ENCODE measurements around the gene MCF2L. TPM values are rescaled to one million over a fixed set of nuclear protein-coding genes. Genes with fewer than 3 reads are reported as not detected.

Gene MCF2L
- polyA plus RNA-seq, 1 donor: 29.2 TPM

DNA sequence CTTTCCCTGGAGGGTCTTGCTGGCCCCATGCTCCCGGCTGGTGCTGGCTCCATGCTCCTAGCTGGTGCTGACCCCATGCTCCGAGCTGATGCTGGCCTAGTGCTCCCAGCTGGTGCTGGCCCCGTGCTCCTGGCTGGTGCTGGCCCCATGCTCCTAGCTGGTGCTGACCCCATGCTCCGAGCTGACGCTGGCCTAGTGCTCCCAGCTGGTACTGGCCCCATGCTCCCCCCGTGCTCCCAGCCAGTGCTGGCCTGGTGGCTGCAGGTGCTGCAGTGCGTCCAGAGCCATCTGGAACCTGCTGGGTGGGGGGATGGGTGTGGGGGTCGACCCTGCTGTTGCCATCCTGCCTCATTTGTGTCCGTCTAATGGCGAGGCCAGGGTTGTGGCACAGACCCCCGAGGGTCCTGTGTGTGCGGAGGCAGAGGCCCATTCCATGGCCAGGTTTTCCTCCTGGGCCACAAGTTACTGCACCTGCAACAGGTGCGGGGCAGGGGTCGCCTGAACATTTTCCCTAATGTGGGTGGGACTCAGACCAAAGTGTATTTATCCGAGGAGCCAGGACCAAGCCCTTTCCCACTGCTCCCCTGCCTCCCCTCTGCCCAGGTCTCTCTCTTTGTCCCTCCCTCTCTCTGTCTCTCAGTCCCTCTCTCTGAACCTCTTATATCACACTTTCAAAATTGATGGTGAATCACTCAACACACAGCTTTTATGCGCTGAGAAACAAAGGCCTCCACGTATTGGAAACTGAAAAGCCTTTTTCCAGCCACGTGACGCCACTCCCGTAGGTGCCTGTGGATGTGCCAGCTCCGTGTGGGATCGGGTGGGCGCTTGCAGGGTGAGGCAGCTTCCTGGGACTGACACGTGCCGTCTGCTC is 45.1 kb downstream of the MCF2L start:
- no peak for DNase-seq

DNA sequence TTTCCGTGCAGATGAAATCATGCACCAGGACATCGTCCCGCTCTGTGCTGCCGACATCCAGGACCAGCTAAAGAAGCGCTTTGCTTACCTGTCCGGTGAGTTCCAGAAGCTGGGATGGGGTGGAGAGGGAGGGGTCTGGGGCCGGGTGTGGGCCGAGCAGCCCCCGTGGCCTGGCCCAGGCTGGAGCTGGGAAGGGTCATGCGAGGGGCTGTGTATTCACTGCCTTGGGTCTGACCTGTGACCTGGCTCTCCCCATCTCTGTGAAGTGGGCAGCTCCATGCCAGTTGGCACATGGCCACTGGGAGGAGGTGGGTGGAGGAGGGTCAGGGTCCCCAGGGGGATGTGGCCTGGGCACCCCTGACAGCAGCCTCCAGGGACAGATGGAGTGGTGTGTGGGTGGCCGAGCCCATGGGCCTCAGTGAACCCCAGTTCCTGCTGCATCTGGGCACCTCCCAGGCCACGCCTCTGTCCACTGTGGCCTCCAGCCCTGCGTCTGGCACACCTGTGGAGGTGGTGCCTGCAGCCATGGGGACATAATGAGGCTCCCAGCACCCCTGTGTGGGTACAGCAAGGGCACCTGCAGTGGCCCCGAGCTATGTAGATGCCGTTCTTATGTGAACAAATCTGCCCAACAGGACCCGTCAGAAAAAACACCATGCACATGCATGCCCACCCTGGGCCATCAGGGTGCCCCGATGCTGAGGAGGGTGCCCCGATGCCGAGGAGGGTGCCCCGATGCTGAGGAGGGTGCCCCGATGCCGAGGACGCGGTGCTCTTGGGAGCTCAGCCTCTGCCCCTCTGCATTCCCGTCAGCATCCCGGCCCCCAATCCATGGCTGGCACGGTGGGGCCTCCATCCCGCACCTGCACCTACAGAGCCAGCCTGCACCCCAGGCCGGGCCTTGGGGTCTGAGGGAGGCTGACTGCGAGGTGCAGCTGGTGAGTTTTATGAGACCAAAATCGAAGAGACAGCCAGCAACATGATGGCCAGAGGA is 46.0 kb downstream of the MCF2L start:
- DNase-seq: no peak

DNA sequence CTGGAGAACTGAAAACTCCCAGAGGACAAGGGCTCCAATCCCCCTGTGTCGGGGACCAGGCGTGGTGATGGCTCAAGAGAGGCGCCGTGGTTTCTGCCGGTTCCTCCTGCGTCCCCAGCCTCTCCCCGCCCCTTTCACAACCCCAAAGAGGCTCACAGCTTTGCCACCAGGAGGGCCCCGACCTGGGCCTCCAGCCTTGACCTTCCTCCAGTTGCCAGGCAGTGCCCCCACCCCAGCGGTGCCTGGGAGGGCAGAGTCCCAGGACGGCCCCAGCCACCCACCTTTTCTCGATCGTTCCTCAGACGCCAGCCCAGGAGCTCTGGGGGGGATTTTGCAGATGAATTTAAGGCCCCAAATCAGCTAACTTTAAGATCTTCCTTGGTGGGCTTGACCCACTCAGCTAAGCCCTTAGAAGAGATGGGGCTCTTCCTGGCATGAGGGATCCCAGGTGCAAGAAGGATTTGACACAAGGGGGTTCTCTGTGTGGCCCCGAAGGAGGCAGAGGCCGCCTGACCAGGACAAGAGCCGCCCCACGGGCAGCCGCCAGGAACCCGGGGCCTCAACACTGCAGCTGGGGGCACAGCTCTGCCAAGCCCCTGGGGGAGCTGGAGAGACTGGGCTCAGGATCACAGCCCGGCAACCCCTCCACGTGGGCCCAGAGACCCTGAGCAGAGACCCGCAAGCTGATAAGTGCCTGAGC is 47.0 kb downstream of the MCF2L start:
- DNase-seq: no peak

DNA sequence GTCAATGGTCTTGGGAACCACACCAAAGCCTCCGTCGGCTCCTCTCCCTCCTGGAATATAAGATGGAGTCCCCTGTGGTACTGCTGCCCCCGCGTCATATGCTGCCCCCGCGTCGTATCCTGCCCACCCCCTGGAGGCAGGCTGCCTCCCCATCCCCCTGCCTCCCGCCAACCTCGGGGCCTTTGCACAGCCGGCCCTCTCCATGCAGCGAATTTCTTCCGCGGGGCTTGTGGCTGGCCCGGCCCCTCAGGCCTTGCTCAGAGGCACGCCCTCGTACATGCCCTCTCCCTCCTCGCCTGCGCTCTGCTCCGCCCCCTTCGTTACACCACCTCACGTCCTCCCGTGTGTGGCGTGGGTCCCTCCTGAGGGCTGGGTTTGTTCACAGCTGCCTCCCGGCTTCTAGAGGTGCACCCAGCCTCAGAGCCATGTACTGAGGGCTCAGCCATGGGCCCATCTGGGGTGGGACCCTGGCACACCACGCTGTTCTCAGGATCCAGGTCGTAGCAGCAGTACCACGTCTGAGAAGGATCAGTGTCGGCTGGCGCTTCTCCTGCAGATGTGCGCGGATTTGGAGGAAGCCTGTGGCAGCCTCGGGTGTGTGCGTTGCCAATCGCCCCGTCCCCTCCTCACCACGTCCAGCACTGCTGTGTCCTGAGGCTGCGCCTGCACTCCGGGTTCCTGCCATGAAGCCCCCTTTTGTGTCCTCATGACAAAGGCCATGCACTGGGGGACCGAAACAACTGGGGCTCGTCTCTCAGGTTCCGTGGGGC is 47.7 kb downstream of the MCF2L start:
- DNase-seq: no peak

DNA sequence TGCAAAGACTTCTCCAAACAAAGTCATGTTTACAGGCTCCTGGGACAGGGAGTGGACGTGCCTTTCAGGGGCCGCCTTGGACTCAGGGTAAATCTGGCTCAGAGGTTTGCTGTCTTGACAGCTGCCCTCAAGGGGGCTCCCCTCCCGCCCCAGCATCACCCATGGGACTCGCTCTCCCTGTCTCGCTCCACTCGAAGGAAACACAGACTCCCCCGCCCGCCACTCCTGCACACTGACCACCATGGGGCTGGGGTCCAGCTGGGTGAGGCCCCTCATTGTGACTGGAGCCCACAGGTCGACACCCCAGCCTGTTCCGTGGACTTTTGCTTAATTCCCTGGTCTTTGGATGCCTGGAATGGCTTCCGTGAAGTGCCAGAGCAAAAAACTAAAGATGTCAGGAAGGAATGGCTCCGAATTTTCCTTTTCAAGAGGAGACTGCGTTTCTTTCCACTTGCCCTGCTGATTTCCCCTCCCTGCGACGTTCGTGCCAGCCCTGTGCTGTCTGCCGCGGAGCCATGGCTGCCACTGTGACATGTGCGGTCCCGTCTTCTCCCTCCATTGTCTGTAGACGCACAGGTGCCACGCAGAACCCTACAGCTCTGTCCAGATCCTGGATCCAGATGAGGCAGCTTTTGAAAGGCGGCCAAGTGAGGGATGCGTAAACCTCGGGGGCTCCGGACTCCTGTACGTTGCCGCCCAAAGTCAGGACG is 48.6 kb downstream of the MCF2L start:
- no peak for DNase-seq

DNA sequence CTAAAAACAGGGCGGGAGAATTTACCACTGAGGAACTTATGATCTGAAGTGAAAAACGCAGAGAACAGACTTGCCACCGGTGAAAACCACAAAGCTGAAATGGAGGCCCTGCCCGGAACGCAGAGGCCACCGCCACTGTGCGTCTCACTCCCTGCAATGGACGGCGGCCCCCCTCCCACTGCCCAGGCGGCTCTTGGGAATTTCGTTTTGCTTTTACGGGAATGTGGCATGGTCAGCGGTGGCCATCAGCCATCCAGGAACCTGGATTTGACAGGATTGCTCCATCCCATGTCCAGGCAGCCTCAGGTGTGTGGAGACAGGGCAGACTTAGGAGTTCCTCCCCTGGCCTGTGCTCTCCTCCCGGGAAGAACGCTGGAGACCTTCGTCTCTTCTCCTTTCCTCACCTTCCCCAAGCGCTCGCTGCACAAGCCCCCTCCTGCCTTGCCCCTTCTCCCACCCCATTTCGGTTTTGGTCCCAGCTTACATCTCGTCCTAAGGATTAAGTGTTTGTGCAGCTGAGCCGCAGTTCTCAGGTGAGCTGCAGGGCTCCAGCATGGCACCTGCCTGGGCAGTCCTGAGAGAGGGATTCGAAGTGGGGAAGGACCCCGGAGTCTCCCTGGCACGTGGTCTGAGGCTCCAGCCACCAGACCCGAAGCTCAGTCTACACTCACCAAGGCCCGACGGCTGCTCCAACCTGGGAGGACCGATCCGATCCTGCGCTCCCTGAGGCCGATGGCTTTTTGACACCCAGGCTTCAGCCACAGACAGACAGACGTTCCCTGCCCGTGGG is 49.9 kb downstream of the MCF2L start:
- DNase-seq: no peak

DNA sequence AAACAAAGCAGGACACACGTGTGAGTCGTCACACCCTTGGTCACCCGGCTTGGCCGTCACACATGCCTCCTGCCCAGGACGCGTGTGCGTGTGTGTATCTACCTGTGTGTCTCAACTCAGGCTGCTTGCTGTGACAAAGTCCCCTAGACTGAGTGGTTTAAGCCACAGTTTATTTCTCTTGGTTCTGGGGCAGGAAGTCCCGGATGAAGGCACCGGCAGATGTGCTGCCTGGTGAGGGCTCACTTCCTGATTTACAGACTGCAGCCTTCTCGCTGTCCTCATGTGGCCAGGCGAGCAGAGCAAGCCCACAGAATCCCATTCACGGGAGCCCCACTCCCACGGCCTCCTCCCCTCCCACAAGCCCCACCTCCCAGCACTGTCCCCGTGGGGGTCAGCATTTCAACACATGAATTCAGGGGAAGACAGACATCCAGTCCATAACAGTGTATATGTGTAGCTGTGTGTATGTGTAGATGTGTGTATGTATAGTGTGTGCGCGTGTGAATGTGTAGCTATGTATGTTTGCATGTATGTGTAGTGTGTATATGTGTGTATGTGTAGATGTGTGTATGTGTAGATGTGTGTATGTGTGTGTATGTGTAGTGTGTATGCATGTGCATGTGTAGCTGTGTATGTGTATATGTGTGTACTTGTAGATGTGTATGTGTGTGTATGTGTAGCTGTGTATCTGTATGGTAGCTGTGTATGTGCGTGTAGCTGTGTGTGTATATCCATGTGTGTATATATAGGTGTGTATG is 51.5 kb downstream of the MCF2L start:
- DNase-seq: no peak

DNA sequence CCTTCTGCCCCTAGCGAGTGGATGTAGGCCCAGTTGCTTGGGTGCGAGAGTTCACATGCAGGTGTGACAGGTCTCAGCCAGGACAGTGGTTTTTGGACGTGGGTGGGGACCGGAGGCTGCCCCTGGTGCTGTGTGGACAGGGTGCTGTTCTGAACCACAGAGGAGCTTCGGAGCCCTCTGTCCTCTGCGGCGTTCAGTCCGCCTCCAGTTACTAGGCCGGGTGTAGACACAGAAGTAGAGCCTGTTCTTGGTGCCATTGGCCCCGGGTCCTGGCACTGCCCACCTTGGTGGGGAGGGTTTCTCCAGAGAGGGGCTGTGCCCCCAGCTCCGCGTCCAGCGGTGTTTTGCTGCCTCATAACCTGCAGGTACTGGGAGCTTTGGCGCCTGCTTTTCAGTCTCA is 52.4 kb downstream of the MCF2L start:
- DNase-seq: no peak

DNA sequence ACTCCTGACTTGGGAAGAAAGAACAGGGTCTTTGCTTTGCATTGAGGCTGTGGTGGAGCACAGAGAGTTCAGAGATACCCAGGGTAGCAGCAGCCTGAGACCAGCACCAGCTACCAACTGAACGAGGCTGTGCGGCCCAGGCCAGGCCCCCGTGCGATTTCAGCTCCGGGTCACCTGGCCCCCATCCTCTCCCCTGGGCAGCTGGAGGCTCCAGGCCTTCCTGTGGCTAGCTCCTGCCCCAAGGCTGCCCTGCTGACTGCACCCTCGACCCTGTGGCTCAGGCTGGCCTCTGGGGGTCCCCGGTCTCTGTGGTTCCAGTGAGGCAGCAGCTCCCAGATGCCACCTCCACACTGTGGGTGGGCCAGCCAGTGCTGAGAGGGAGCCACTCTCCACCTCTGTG is 52.8 kb downstream of the MCF2L start:
- no peak for DNase-seq

DNA sequence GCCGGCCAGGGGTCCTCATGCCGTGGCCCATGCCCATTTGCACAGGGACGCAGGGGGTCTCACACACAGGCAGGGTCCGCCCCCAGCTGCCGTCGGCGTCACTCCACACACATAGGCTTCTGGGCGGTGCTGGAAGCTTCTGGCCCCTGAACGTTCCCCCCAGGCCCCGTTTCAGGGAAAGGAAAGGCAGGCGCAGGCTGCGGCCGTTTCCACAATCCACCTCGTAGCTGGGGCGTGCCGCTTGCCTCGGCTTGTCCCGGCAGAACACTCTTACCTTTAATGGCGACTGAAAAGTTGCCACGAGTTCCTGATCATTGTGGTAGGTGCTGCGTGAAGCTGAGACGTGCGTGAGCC is 53.4 kb downstream of the MCF2L start:
- no peak for DNase-seq

DNA sequence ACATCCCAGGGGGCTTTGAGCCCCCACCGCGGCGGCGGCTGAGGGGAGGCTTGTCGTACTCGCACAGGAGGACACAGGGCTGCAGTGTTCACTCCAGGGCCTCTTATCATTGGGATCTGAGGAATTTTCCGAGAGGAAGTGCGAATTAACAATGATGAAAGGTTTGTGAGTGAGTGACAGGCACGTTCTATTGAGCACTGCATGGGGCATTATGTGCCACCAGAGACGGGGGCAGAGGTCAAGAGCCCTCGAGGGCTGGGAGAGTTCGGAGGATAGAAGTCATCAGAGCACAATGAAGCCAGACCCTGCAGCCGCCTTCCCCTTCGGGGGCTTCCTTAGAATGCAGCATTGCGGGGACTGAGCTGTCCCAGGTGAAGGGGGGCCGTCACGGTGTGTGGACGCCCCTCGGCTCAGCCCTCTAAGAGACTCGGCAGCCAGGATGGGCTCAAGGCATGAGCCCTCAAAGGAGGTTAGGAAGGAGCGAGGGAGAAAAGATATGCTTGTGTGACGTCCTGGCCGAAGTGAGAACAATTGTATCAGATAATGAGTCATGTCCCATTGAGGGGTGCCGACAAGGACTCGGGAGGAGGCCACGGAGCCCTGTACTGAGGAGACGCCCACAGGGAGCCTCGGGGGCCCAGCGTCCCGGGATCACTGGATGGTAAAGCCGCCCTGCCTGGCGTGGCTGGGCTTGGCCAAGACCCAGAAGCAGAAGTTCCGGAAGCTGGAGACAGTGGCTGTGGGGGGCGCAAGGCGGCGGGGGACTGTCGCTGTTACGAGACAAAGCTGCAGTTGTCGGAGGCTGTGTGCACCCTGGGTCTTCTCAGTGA is 53.9 kb downstream of the MCF2L start:
- DNase-seq: no peak

DNA sequence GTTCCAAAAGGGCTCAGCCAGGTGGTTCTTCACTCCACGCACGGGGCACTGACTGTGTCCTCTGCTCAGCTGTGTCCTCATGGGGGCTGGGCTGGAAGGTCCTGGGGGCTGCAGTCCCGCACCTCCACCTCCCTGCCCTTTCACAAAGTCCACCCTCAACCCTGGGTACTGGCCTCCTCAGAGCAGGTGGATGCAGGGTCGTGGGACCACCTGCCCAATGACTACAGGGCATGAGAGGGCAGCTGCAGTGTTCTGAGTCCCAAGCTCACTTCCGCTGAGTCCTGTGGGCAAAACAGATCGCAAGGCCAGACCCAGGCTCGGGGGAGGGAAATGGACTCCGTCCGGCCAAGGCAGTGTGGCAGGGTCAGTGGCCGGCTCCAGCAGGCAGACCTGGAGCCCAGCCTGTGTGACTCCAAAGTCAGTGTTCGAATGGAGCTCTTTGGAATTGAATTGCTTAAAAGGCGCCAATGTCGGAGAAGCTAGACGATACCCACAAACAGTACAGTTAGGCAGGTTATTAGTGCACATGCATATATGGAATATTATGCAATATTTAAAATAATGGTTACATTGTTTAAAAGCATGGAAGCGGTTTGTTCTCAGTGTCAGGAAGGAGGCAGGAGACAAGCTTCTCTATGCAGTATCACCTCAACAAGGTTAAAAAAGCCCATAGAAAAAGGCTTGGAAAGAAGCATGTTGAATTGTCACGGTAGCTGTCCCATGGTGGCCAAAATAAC is 54.8 kb downstream of the MCF2L start:
- DNase-seq: no peak

DNA sequence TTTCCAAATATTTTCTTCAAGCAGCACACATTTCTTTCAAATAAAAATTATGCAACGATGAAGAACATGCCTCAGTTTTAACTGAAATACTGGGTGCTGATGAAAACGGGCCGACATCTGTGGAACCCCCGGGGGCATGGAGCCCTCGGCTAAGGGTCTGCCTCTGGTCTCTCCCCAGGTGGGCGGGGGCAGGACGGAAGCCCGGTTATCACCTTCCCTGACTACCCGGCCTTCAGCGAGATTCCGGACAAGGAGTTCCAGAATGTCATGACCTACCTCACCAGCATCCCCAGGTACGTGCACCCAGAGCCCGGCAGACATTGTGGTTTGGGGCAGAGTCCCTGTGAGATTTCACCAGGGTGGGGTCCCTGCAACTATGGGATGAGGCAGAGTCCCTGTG is 55.5 kb downstream of the MCF2L start:
- no peak for DNase-seq

DNA sequence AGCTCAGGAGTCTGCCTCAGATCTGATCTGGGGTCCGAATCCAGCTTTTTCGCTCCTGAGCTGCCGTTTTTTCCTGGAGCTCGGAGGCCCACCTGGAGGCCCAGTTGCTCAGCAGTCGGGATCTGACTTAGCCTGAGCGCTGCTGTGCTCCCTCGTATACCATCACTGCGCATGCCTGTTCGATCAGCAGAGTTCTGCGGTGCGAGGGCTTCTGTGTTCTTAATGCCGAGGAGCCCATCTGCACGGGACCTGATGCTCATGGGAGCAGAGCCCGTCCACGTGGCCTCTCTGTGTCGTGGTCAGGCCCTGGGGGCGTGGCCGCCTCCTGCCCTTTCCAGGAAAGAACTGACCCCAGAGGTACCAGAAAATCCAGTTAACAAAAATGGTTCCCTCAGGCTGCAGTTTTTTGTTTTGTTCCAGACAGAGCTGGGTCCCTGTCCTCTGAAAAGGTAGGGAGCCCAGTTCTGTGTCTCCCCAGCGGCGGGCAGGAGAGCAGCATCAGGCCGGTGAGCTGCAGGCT is 57.4 kb downstream of the MCF2L start:
- no peak for DNase-seq

DNA sequence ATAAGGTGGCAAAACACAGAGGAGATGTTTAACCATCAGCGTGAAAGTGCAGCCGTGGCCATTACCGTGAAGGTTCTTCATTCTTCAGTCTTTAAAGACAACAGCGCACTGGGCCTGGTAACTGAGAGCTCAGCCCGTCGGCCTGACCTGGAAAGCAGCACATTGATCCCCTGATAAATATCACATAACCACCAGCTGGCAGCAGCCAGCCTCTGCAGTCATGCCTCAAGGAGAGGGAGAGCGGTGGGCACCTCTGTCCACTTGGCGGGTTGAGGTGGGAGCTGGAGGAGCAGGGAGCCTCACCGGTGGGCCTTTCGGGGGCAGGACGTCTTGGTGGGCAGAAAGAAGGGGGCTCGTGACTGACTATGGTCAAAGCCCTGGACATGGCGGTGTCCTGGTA is 58.1 kb downstream of the MCF2L start:
- DNase-seq: no peak

DNA sequence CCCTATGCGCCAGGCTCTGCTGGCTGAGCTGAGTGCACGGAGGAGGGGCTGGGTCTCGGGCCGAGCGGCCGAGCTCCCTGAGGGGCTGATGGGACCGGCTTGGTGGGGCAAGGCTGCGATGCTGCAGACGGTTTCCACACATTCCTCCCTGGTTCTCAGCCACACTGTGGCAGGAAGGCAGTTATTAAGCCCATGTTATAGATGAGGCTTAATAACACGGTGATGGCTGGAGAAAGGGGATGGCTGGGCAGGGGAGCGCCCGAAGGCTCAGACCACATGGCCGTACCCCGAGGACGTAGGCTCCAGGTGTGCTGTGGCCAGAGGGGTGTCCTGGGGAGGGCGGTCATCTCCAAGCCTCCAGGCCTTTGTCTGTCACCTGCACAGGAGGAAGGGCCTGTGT is 58.6 kb downstream of the MCF2L start:
- no peak for DNase-seq

DNA sequence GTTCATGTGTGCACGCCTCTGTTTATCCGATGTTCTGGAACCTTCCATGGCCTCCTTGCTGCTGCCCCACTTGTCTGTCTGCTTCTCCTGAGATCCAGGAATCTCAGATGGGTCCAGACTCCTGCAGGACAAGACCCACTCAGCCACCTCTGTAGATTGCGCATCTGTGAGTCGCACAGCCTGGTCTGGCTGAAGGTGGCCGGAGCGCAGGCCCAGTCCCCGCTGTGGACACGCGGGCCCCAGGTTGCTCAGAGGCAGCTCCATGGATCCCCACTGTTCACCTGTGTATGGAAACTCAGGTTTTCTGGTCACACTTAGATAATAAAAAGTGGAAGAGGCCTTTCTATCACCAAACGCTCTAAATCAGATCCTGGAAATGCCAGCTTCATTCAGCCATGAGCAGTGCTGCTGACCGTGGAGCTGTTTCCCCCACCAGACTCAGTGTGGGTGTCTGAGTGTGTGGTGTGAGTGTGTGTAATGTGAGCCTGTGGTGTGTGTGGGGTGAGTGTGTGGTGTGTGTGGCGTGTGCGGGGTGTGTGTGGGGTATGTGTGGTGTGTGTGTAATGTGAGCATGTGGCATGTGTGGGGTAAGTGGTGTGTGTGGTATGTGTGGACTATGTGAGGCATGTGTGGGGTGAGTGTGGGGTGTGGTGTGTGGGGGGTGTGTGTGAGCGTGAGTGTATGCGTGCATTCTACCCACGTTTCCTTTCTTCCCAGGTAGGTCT is 59.5 kb downstream of the MCF2L start:
- DNase-seq: no peak
